Measurements from ENCODE around the gene RAB2B.

The RAB2B gene

DNA sequence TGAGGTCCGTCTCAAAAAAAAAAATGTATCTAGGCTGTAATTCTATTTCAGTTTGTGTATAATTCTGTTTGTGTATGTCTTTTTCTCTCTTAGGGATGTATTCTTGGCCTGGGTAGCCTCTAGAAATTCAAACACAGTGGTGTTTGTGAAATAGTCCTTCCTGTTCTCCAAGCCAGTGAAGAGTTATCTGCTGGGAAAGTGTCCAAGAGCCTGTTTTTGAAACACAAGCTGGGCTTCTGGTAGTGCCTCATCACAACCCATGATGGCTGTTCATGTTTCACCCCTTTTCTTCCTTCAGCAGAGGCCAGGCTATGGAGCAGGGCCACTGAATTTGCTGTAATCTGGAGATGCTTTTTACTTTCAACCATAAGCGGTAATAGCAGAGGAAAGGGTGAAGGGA is 19.7 kb upstream of the RAB2B start:
- no peak for DNase-seq (ENCODE audit: low read depth)
- TF ChIP-seq, protein P1, sequence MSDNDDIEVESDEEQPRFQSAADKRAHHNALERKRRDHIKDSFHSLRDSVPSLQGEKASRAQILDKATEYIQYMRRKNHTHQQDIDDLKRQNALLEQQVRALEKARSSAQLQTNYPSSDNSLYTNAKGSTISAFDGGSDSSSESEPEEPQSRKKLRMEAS (IDR thresholded peaks at IDR 0.05; ENCODE audit: low read depth, low read length) = no peak
- no peak for TF ChIP-seq POLR2A (IDR thresholded peaks at IDR 0.05; ENCODE audit: extremely low read depth, insufficient read length)
- no peak overlapping the region for H3K4me3 ChIP-seq (ENCODE audit: low read depth, low read length)

DNA sequence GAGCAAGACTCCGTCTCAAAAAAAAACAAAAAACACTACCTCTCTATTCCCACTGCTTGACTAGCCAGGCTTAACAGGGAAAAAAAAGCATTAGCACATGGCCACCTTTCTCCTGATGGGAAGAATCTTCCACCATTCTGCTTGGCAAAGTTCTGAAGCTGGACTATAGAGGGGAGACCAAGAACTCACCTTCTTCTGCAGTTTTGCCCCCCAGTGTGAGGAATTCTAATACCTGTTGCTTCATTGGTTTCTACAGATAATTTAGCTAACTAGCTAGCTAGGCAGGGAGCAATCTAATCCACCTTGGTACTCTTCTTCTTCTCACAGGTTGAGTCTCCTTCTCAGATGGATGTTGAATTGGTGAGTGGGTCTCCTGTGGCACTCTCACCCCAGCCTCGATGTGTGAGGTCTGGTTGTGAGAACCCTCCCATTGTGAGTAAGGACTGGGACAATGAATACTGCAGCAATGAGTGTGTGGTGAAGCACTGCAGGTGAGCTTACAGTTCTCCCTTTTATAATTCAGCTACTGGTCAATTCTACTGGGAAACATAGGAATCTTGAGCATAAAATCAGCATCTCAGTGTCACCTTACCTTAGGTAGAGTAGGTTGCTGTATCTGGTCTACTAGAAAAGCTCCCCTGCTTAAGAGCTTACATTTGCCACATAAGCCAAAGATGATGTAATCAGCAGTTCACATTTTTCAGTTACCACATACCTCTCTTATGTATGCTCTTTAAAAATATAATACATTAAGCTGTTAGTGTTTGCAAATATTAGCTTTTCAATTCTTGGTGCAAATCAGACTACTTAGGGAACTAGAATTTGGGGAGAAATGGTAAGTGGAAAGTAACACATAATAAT is 18.4 kb upstream of the RAB2B start:
- H3K4me3 ChIP-seq (ENCODE audit: low read depth, low read length) = no peak overlapping the region
- DNase-seq (ENCODE audit: low read depth) = peak; percentile 19
- TF ChIP-seq, protein P1 (IDR thresholded peaks at IDR 0.05; ENCODE audit: low read depth, low read length) = no peak
- TF ChIP-seq, protein P2, sequence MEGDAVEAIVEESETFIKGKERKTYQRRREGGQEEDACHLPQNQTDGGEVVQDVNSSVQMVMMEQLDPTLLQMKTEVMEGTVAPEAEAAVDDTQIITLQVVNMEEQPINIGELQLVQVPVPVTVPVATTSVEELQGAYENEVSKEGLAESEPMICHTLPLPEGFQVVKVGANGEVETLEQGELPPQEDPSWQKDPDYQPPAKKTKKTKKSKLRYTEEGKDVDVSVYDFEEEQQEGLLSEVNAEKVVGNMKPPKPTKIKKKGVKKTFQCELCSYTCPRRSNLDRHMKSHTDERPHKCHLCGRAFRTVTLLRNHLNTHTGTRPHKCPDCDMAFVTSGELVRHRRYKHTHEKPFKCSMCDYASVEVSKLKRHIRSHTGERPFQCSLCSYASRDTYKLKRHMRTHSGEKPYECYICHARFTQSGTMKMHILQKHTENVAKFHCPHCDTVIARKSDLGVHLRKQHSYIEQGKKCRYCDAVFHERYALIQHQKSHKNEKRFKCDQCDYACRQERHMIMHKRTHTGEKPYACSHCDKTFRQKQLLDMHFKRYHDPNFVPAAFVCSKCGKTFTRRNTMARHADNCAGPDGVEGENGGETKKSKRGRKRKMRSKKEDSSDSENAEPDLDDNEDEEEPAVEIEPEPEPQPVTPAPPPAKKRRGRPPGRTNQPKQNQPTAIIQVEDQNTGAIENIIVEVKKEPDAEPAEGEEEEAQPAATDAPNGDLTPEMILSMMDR (IDR thresholded peaks at IDR 0.05; ENCODE audit: low read depth, low read length) = no peak
- TF ChIP-seq POLR2A (IDR thresholded peaks at IDR 0.05; ENCODE audit: extremely low read depth, insufficient read length) (no peak), MYC (IDR thresholded peaks at IDR 0.05; ENCODE audit: low read depth, low read length) (no peak)

DNA sequence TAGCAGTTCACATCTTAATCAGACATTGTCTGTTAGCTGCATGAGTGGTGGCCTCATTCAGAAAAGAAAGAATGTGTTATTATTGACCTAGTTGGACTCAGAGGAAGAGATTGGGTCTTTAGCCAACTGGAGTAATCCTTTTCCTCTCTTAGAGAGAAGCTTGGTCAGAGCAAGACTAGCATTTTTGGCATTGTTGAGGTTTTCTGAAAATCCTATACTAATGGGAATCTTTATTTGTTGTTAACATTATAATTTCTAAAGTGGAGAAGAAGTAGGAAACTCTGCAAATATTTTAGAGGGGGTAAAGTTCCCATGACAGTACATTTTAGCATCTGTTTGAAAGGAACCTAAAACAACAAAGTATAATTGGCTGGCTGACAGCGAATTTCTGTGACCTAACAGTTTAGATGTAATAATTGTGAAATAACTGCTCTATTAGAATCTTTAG is 9.9 kb upstream of the RAB2B start:
- TF ChIP-seq, protein P2 (IDR thresholded peaks at IDR 0.05; ENCODE audit: low read depth, low read length) = no peak
- no peak for TF ChIP-seq MYC (IDR thresholded peaks at IDR 0.05; ENCODE audit: low read depth, low read length)
- TF ChIP-seq POLR2A (IDR thresholded peaks at IDR 0.05; ENCODE audit: extremely low read depth, insufficient read length) = no peak
- TF ChIP-seq, protein P1 (IDR thresholded peaks at IDR 0.05; ENCODE audit: low read depth, low read length) = no peak
- no peak overlapping the region for H3K4me3 ChIP-seq (ENCODE audit: low read depth, low read length)
- DNase-seq (ENCODE audit: low read depth) = no peak

DNA sequence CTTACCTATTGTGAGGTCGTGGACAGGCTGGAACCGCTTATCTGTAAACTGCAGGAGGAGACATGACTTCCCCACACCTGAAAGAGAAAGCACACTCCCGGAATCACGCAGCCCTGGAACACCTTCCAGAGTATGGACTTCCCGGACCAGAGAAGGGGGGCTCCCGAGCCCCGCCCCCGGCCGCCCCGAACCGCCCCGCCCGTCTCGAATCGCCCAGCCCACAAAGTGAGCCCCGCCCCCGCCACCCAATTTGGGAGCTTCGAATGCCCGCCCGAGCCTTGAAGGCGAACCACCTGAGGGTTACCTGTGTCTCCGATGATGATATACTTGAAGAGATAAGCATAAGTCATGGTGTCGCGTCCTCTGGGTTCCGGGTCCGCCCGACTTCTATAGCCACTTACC is 235 bp downstream of the RAB2B start:
- TF ChIP-seq MYC (IDR thresholded peaks at IDR 0.05; ENCODE audit: low read depth, low read length) = 0 out of 2 replicates have a peak, but pooled peaks have one; percentile 1
- TF ChIP-seq POLR2A (IDR thresholded peaks at IDR 0.05; ENCODE audit: extremely low read depth, insufficient read length) = no peak
- no peak for DNase-seq (ENCODE audit: low read depth)
- H3K4me3 ChIP-seq (ENCODE audit: low read depth, low read length) = peak overlapping the region; percentile 96

DNA sequence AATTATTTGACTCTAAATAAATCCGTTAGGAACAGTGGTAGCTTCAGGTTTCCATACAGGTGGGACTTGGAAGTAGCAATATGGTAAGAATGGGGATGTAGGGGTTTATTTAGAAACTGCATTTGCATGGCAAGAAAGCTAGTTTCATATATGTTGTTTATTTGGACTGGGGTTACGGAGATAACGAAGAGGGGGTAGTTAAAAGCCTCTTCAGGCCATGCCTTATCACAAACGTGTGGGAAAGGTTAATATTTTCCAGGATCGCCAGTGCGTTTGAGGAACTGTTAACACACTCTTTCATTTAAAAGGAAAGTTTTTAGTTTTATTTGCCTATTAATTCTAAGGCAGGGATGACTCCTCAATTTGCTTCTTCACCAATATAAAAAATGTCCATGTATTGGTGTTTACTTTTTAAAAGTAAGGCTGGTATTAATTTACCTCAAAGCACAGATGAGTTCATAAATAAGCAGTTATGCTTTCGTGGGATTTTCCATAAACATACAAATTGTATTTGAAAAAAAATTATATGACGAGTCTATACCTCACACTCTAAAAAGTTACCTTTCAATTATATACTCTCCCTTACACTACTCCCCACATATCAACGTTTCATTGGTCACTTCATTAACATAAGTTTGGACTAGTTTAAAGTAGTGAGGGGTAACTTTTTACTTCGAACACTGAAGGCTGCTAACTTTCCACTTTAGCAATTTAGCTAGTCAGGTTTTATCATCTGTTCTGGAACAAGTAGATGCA is 814 bp downstream of the RAB2B start:
- TF ChIP-seq MYC (IDR thresholded peaks at IDR 0.05; ENCODE audit: low read depth, low read length) (no peak), POLR2A (IDR thresholded peaks at IDR 0.05; ENCODE audit: extremely low read depth, insufficient read length) (no peak)
- TF ChIP-seq, protein P2 (IDR thresholded peaks at IDR 0.05; ENCODE audit: low read depth, low read length) = no peak
- TF ChIP-seq, protein P1 (IDR thresholded peaks at IDR 0.05; ENCODE audit: low read depth, low read length) = no peak
- DNase-seq (ENCODE audit: low read depth) = no peak
- H3K4me3 ChIP-seq (ENCODE audit: low read depth, low read length) = peak overlapping the region; percentile 96

DNA sequence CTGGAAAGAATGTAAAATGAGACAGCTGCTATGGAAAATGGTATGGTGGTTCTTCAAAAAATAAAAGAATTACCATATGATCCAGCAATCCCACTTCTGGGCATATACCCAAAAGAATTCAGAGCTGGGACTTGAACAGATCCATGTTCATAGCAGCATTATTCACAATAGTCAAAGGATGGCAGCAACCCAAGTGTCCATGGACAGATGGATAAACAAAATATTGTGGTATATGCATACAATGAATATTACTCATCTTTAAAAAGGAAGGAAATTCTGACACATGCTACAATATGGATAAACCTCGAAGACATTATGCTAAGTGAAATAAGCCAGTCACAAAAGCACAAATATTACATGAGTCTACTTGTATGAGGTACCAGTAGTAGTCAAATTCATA is 9.1 kb downstream of the RAB2B start:
- DNase-seq (ENCODE audit: low read depth) = no peak
- H3K4me3 ChIP-seq (ENCODE audit: low read depth, low read length) = no peak overlapping the region
- no peak for TF ChIP-seq POLR2A (IDR thresholded peaks at IDR 0.05; ENCODE audit: extremely low read depth, insufficient read length)
- TF ChIP-seq, protein P2 (IDR thresholded peaks at IDR 0.05; ENCODE audit: low read depth, low read length) = no peak
- TF ChIP-seq MYC (IDR thresholded peaks at IDR 0.05; ENCODE audit: low read depth, low read length) = no peak
- TF ChIP-seq, protein P1 (IDR thresholded peaks at IDR 0.05; ENCODE audit: low read depth, low read length) = no peak
